GM12872 (cell line): ENCODE results near the gene MKX.

ENCODE experiments used
- TF ChIP-seq, protein P1 (sequence below): IDR thresholded peaks from 3 replicates; pipeline ENCODE4 v1.5.1; 2011; ENCODE audit warnings: low read depth, mild to moderate bottlenecking, low read length, moderate library complexity; ENCODE audit not compliant: insufficient read depth

MKX gene

DNA sequence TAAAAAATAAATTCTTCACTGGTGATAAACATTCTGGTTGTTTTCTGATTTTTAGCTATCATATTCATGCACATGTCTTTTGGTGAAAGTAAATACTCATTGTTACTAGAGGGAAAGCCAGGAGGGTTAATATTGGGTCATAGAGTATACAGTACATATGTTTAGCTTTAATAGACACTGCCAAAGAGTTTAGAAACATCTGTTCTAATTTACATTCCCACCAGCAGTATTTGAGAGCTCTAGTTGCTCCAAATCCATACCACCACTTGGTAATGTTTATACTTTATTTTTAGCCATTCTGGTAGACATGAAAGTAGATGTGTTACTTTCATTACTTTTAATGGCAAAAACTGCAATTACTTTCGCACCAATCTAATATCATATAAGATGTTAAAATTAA lies 108.8 kb downstream of the MKX start:
- TF ChIP-seq, protein P1, sequence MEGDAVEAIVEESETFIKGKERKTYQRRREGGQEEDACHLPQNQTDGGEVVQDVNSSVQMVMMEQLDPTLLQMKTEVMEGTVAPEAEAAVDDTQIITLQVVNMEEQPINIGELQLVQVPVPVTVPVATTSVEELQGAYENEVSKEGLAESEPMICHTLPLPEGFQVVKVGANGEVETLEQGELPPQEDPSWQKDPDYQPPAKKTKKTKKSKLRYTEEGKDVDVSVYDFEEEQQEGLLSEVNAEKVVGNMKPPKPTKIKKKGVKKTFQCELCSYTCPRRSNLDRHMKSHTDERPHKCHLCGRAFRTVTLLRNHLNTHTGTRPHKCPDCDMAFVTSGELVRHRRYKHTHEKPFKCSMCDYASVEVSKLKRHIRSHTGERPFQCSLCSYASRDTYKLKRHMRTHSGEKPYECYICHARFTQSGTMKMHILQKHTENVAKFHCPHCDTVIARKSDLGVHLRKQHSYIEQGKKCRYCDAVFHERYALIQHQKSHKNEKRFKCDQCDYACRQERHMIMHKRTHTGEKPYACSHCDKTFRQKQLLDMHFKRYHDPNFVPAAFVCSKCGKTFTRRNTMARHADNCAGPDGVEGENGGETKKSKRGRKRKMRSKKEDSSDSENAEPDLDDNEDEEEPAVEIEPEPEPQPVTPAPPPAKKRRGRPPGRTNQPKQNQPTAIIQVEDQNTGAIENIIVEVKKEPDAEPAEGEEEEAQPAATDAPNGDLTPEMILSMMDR: no peak

DNA sequence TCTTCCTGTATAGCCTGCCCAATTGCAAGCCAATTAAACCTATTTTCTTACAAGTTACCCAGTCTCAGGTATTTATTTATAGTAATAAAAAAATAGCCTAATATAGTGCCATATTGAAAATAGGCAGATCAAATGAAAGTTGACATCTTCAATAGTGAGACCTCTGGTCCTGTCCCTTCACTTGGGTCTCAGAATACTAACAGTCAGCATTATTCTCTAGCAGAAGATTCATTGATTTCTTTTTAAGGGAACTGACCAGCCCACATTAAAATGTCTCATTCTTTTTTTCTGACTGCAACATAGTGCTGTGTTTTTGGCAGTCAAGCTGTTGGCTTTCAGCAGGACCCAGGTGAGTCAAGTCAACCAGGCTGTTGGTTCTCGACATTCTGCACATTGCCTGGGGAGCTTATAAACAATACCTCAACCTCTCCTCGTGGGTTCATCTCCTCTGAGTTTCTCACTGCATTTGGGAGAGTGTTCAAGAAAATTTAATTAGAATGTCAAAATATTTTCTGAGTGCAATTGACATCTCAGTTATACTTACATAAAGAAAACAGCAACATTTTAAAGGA lies 109.8 kb downstream of the MKX start:
- TF ChIP-seq, protein P1: no peak

DNA sequence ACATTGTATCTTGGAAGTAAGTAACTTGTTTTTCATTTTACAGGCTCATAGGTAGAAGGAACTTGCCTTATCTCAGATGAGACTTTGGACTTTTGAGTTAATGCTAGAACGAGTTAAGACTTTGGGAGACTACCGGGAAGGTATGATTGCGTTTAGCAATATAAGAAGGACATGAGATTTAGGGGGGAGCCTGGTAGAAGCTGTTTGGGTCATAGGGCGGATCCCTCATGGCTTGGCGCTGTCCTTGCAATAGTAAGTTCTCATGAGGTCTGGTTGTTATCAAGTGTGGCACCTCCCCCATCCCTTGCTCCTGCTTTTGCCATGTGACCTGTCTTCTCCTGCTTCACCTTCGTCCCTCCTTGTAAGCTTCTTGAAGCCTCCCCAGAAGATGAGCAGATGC lies 110.3 kb downstream of the MKX start:
- TF ChIP-seq, protein P1: no peak

DNA sequence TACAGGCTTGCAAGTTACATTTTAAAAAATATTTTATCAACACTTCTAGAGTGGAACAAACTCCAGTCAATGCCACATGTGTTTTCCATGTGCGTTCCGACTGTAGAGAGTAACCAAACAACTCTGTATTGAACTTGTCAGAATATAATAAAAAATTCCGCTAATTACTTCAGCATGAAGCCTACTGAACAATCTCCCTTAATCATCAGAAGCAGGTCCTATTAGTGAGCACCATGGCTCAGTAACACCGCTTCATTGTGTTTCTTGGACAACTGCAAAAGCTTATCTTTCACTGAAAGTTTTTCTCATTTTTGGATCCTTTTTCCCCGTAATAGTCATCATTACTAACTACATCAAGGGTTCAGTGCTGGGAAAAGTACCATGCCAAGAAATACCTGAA lies 117.0 kb downstream of the MKX start:
- TF ChIP-seq, protein P1: no peak

DNA sequence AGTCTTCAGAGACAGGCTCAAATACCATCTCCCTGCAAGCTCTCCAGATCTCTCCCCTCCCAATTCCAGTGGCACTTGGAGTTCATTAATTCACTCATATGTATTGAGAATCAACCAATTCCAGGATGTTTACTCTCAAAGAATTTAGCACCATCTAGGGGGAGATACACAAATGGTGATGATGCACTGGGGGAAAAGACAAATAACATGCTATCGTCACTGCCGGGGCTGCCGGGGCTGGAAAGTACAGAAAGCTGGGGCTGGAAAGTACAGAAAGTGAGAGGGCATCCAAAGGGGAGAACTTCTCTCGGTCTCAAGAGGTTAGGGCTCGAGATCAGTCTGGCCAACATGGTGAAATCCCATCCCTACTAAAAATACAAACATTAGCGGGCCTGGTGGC lies 118.7 kb downstream of the MKX start:
- TF ChIP-seq, protein P1: no peak

DNA sequence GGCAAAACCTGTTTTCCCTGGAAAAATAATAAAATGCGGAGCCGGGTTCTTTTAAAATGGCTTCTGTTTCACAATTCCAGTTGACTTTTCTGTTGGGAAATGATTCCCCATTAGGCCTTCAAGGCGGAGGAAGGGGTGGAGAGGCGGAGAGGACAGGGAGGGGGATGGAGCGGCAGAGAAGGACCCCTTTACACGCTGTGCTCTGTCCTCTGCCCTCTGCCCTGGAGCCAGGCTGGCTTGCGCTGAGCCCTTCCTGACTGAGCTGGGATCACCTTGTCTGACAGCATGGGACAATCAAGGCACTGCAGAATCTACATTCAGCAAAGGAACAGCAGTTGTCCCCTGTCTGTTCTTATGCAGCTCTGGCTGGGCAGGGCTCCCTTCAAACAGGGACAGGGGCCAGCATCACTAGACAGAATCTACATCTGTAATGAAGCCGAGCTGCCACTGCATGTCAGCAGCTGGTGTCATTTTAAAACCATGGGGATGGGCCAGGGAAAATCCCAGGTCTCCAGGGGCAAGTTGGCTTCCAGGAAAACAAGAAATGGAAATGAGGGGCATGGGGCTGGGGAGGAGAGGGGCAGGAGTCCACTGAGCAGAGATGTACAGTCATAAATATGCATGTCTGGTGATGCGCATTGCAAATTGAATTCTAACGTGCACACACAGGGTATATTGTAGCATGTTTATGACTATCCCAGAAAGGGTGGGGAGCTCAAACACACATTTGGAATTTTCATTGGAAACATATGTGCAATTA lies 120.0 kb downstream of the MKX start:
- TF ChIP-seq, protein P1: no peak

DNA sequence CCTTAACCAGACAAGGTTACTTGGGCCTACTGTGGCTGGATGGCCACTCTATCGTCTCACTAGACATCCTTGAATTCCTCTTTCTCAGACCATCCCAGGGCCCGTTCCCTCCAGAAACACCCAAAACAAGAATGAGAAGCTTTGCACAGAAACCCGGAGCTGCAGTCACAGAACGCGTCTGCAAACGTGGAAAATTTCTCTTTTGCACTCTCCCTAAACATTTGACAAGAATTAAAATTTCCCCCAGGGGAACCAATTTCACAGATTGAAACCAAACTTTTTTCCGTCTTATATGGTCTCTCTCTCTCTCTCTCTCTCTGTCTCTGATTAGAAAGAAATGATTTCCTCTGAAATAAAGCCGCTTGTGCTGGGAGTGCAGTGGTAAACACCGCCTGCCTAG lies 120.7 kb downstream of the MKX start:
- TF ChIP-seq, protein P1: no peak
